ENCODE results near the gene MACO1. TPM values are rescaled to one million over a fixed set of nuclear protein-coding genes. Genes with fewer than 3 reads are reported as not detected.

MACO1 gene, protein sequence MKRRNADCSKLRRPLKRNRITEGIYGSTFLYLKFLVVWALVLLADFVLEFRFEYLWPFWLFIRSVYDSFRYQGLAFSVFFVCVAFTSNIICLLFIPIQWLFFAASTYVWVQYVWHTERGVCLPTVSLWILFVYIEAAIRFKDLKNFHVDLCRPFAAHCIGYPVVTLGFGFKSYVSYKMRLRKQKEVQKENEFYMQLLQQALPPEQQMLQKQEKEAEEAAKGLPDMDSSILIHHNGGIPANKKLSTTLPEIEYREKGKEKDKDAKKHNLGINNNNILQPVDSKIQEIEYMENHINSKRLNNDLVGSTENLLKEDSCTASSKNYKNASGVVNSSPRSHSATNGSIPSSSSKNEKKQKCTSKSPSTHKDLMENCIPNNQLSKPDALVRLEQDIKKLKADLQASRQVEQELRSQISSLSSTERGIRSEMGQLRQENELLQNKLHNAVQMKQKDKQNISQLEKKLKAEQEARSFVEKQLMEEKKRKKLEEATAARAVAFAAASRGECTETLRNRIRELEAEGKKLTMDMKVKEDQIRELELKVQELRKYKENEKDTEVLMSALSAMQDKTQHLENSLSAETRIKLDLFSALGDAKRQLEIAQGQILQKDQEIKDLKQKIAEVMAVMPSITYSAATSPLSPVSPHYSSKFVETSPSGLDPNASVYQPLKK
- 18.4 and 45.3 TPM in 2 replicates for total RNA-seq (2011; cell fraction: chromatin; rRNA removed; ENCODE audit: low replicate concordance)
- total RNA-seq (2011; cell fraction: nucleolus; rRNA removed), result 18.0 and 21.1 TPM in 2 replicates
- total RNA-seq (2011; cell fraction: nucleoplasm; rRNA removed), result 26.7 and 32.7 TPM in 2 replicates
- 20.0 and 21.7 TPM in 2 replicates for total RNA-seq (2014; rRNA removed)
- 25.2 and 32.1 TPM in 2 replicates for total RNA-seq (2014; rRNA removed; fragmentation: Illumina TruSeq; extraction: Trizol)
- total RNA-seq (2015; rRNA removed; fragmentation: Illumina TruSeq; extraction: Trizol), result 22.6 and 25.1 TPM in 2 replicates
- 21.8 and 26.2 TPM in 2 replicates for total RNA-seq (2021)
- polyA plus RNA-seq (2011; rRNA removed), result 16.2 and 16.5 TPM in 2 replicates
- polyA plus RNA-seq (2011; cell fraction: cytosol; rRNA removed), result 5.5 and 9.0 TPM in 2 replicates
- polyA plus RNA-seq (2011; cell fraction: nucleus; rRNA removed), result 13.6 and 15.9 TPM in 2 replicates
- polyA plus RNA-seq (2012), result 17.2 and 17.8 TPM in 2 replicates
- polyA plus RNA-seq (2014; fragmentation: Illumina TruSeq; extraction: Trizol), result 22.5 and 28.4 TPM in 2 replicates
- 1 to 10 TPM; 4.6 to 5.1 TPM for polyA plus RNA-seq (2014; fragmentation: Nextera tagmentation; extraction: Ambion mirVana)
- polyA plus RNA-seq (2014; rRNA removed), result 15.4 and 18.9 TPM in 2 replicates
- 16.1 and 20.4 TPM in 2 replicates for polyA minus RNA-seq (2011; rRNA and poly(A)+ RNA removed)
- 8.4 and 9.4 TPM in 2 replicates for polyA minus RNA-seq (2011; cell fraction: cytosol; rRNA and poly(A)+ RNA removed)
- 5.3 and 10.9 TPM in 2 replicates for polyA minus RNA-seq (2011; cell fraction: nucleus; rRNA and poly(A)+ RNA removed)
- percentile 84 among the genes with signal in this experiment for Bru-seq, nascent RNA
- percentile 88 among the genes with signal in this experiment for BruChase-seq, experiment 1, labeled RNA remaining after a 2-hour chase
- BruChase-seq, experiment 2, labeled RNA remaining after a 6-hour chase, result percentile 86 among the genes with signal in this experiment
- long read RNA-seq, experiment 1, transcript MACO1-201 (11 exons, 3,917 nt), result major isoform, 16 of 46 reads
- long read RNA-seq, experiment 1, partial matches to known transcripts, result 18 of 46 reads
- long read RNA-seq, experiment 1, other reads (novel, unspliced or antisense), result 11 of 46 reads
- long read RNA-seq, experiment 2, transcript MACO1-201 (11 exons, 3,917 nt), result major isoform, 8 of 27 reads
- long read RNA-seq, experiment 2, partial matches to known transcripts, result 12 of 27 reads
- long read RNA-seq, experiment 2, other reads (novel, unspliced or antisense), result 7 of 27 reads
- long read RNA-seq, experiment 3, transcript MACO1-201 (11 exons, 3,917 nt), result major isoform, 5 of 18 reads
- long read RNA-seq, experiment 3, partial matches to known transcripts, result 12 of 18 reads
- long read RNA-seq, experiment 3, other reads (novel, unspliced or antisense), result 1 of 18 reads

DNA sequence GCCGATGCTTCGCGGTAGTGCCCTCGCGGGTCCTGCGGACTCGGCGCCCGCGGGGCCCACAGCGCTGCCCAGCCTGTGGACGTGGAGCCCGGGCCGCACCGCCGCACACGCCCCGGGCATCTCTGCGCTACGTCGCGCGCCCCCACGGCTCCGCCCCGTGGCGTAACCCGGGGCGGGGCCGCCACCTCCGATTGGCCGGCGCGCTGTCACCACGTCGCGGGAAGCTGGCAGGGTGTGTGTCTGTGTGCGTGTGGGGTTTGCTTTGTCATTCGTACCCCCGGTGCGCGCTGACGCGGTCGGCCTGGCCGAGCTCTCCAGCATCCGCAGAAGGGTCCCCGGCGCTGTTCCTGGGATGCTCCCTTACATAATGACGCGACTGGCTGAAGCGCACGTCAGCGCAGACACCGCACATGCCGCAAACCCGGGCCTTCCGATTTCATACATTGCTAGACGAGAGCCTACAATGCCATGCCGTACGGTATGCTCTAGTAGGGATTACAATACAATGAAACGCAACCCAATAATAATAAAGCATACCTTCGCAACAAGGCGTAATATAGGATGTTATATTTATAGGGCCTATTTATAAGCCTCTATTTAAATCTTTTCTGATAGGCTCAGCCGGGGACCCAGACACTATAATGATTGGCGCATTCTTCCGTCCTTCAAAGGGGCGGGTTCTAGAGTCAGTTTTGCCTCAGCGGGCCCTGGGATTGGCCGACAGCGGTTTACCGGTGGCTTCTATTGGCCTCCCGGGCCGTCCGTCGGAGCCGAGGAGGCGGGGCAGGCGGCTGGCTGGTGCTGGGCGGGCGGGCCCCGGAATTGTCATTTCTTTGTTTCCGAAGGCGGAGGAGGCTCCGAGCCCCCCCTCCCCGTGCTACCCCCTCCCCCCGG is at the start of gene MACO1:
Gene MACO1 (plus strand): TSS at position 825 of the 894 bp plus-strand sequence. CDS start 202 bp downstream, outside the sequence.
- peak within 1 kb of the TSS; percentile 92 for H3K27ac ChIP-seq (ENCODE audit: extremely low read depth, low read depth, low read length)
- WGBS (ENCODE audit: insufficient coverage, low coverage, missing lambda C conversion rate), result under 1% methylated on average over 83 of the region's 87 CpGs
- TF ChIP-seq MTA2 (IDR thresholded peaks at IDR 0.05; ENCODE audit: low read depth) (no peak), NKRF (IDR thresholded peaks at IDR 0.05; ENCODE audit: borderline replicate concordance) (peak; percentile 96), PRPF4 (IDR thresholded peaks at IDR 0.05; ENCODE audit: insufficient read depth, low read depth, low read length, poor library complexity, severe bottlenecking) (no peak), CCAR2 (IDR thresholded peaks at IDR 0.05; ENCODE audit: low read depth, low read length) (no peak), ZNF175 (CRISPR knock-in tag; IDR thresholded peaks at IDR 0.05; ENCODE audit: low read depth) (no peak), HCFC1 (IDR thresholded peaks at IDR 0.05; ENCODE audit: low read depth, low read length) (no peak), L3MBTL2 (IDR thresholded peaks at IDR 0.05) (peak; percentile 88), FOXP4 (CRISPR knock-in tag; IDR thresholded peaks at IDR 0.05; ENCODE audit: borderline replicate concordance) (peak; percentile 61; the same call in 1 of the 2 replicates)

More for the DNA sequence above, at the start of gene MACO1:
- Histone ChIP-seq H3K4me3 (peak within 1 kb of the TSS; percentile 78), H3K4me2 (ENCODE audit: insufficient read depth, low read length) (peak within 1 kb of the TSS; percentile 90), H4K20me1 (replicated peaks; ENCODE audit: control insufficient read depth, insufficient read depth, low read length) (0 out of 2 replicates have a peak, but pooled peaks cover 5% of the 10 kb centered on the region), H3K9ac (ENCODE audit: insufficient read depth in 1 of 2, low read depth in 2 of 2, low read length in 2 of 2) (peak within 1 kb of the TSS; percentile 87 to 98), H3K27me3 (ENCODE audit: control insufficient read depth in 2 of 2, insufficient read depth in 2 of 2, low read length in 2 of 2) (no peaks in the 10 kb centered on the region), H3K36me3 (ENCODE audit: control insufficient read depth, insufficient read depth, low read length) (peaks cover 15% of the 10 kb centered on the region), H3K4me1 (replicated peaks in 1 of 2; ENCODE audit: control insufficient read depth in 2 of 2, insufficient read depth in 2 of 2, low read length in 2 of 2) (peaks cover 26 to 37% of the 10 kb centered on the region in 2 experiments), H3K79me2 (ENCODE audit: control insufficient read depth, insufficient read depth, low read length) (peaks cover 60% of the 10 kb centered on the region), H3K9me3 (replicated peaks; ENCODE audit: control insufficient read depth, insufficient read depth, low read depth, low read length) (no peaks in the 10 kb centered on the region), H3K9me1 (ENCODE audit: control insufficient read depth, insufficient read depth, low read length) (no peaks in the 10 kb centered on the region), H2AFZ (ENCODE audit: low read depth, low read length) (peak within 1 kb of the TSS; percentile 91)
- FAIRE-seq (peak; percentile 75), ATAC-seq (peak; percentile 91), DNase-seq (ENCODE audit: extremely low read depth in 1 of 4, low spot score in 3 of 4) (peak; percentile 95 to 100 (median 98))
- CTCF ChIA-PET (ENCODE audit: low intra/inter-chr PET ratio), result no interaction called here
- in situ Hi-C loops (cut with MboI), result no loop called here
- intact Hi-C loops (cut with micrococcal nuclease), result loop anchor here (5.0 to 10.0 kb wide), 2 partner anchors 37 to 146 kb away; no protein-coding TSS in a partner anchor
- no TSS peak for BruUV-seq (replicated peaks)
- POLR2A ChIA-PET, result interaction anchor here (0.6 to 3.1 kb wide), 12 partner anchors 9 to 191 kb away, joined by 3 to 14 read pairs (median 5); partner anchors contain the start of gene RSRP1

All from K562 (cell line).